T47D (cell line): ENCODE results near the gene CDK14.
A peak's percentile ranks its signal among the peaks of the same experiment; 100 is the strongest.

Source experiments
- DNase-seq, 2 experiments: peaks; one replicate each; pipeline versions ENCODE4 v3.0.0 to v3.0.0-alpha.2; 2011 to 2012; ENCODE audit warnings: low read depth in 1 of 2, low spot score in 1 of 2
- JUND ChIP-seq: IDR thresholded peaks from 2 replicates; pipeline ENCODE4 v1.6.1; 2012; ENCODE audit warnings: low read depth
- in situ Hi-C: cut with HindIII; loops from 2 replicates; pipeline ENCODE4 v1.10.0; 2016; ENCODE audit warnings: low sequenced_read_pairs, low pct_unique_long_range_greater_than_20kb

Gene CDK14

DNA sequence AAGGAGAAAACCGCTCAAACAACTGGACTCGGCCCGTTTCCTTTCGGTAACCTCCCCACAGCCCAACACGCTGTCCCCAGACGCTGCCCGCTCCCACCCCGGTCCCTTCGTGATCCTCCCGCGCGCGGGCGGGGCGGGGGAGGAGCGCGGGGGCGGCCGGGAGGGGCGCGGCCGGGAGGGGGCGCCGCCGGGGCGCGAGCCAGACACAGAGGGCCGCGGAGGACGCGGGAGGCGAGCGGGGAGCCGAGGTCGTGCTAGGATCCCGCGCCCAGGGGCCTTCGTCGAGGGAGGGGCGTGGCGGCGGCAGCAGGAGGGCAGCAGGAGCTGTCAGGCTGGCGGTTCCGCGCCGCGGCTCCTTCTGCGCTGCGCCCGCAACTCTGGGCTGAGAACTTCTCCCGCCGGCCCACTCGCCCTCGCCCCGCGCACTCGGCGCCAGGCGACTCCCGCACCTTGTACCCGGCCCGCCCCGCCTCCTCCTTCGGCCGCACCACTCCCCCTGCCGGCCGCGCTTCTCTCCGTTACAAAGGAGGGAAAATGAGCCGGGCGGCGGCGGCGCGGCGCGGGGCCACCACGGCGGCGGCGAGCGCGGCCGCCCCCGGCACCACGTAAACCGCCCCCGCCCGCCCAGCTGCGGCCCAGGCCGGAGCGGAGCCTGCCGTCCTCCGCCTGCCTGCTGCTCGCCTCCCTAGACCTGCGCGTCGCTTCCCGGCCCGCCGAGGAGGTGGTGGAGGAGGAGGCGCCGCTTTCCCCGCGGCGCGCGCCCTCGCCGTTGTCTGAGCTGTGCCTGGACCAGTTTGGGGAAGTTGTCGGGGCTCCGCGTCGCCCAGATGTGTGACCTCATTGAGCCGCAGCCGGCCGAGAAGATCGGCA is at the start of gene CDK14:
TSS of gene CDK14 (plus strand) at position 521 of the 870 bp plus-strand sequence. CDS start at position 828, 307 bp downstream.
- in situ Hi-C loops, result no loop called here
- no peak for TF ChIP-seq JUND
- peak; percentile 70 to 73 for DNase-seq

DNA sequence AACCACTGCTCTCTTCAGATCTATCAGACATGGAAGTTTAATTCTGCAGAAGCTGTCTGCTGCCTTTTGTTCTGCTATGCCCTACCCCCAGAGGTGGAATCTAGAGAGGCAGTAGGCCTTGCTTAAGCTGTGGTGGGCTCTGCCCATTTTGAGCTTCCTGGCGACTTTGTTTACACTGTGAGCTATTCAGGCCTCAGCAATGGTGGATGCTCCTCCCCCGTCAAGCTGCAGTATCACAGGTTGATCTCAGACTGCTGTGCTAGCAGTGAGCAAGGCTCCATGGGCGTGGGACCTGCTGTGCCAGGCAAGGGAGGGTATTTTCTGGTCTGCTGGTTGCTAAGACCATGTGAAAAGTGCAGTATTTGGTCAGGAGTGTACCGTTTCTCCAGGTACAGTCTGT is 45.1 kb upstream of the CDK14 start:
- no peak for TF ChIP-seq JUND
- in situ Hi-C loops, result no loop called here
- no peak for DNase-seq

DNA sequence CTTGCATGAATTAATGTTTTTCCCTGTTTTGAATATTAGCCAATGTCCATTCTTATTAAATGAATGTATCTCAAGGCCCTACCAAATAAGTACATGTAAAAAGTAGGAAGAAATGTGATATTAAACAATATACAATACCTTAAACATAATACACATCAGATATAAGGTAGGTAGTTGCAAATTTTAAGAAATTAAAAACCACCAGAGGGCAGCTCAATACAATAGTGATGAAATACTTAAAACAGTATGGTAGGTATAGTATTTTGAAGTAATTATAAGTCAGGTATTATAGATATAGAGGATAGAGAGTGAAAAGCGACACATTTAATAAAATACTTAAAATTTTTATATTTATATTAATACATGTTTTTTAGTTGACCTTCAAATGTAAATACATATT is 43.6 kb upstream of the CDK14 start:
- in situ Hi-C loops, result no loop called here
- no peak for TF ChIP-seq JUND
- DNase-seq, result peak; percentile 5 to 26

DNA sequence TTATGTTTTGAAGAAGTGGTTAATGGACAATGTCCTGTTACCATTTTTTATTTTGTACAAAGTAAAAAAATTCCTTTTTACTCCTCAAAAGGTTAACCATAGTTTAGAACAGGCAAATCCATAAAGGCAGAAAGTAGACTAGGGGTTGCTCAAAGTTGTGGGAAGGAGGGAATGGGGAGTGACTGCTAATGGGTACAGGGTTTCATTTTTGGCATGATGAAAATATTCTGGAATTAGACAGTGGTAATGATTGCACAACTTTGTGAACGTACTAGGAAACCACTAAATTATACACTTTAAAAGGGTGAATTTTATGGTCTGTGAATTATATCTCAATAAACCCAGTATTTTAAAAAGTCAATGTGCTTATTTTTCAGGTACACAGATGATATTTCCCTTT is 35.4 kb upstream of the CDK14 start:
- no peak for TF ChIP-seq JUND
- in situ Hi-C loops, result no loop called here
- DNase-seq, result no peak

DNA sequence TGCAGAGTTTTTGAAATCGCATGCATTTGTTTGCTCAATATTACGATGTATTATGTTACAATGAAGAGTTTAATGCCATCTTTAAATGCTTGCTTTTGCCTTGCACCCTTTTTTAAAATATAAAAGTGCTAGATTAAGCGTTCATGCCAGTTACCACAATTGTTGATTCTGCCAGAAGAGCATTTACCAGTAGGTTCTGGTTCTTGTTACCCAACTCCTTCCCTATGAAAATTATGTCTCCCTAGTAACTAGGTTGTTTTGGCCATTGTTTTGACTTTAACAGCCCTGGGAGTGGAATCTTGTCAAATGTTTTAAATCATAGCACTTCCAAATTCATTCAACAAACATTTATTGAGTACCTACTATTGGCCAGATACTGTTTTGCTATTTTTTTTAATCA is 32.8 kb upstream of the CDK14 start:
- DNase-seq, result no peak
- in situ Hi-C loops, result no loop called here

DNA sequence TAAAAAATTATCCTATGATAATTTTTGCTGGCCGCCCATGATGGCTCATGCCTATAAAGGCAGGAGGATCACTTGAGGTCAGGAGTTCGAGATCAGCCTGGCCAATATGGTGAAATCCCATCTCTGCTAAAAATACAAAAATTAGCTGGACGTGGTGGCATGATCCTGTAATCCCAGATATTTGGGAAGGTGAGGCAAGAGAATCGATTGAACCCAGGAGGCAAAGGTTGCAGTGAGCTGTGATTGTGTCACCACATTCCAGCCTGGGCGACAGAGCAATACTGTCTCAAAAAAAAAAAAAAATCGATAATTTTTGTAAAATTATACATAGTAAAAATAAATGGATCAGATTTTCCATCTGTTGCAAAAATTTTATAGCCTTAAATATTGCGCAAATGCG is 31.7 kb upstream of the CDK14 start:
- in situ Hi-C loops, result no loop called here
- no peak for DNase-seq
- TF ChIP-seq JUND, result no peak

More for the DNA sequence above, 32.8 kb upstream of the CDK14 start:
- no peak for TF ChIP-seq JUND

DNA sequence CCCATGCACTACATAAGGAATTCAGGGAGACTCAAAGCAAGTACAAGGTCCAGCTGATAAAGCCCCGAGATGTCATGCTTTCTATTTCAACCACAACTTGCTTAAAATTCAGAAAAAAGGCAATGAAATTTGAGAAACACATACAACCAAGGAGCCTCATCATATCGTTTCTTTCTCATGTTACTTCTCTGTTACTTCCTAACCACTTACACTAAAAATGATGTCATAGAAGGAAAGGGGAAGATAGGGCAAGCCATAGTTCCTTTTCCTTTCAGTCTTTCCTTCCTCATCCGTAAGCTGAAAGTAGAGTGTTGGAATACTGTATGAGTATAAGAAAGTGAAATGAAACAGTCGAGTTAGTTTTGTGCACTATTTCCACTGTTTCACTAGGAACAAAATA is 27.9 kb upstream of the CDK14 start:
- in situ Hi-C loops, result no loop called here
- TF ChIP-seq JUND, result no peak

DNA sequence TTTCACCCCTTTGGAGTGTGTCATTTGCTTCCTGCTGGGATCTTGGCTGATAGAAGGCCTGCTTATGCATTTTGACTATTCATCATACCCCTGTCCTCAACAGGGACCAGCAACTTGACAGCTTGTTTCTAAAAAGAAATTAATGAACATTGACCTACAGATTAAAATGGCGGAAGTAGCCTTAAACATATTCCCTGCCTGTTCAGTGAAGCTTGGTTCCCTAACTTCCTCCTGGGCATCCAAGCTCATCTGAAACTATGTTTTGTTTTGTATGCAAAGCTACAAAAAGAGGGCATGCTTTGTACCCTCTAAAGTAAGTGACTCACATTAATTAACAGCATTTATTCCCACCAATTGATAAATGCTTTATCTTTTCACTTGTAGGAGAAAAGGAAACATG is 26.8 kb upstream of the CDK14 start:
- in situ Hi-C loops, result no loop called here
- no peak for TF ChIP-seq JUND
- no peak for DNase-seq

More for the DNA sequence above, 27.9 kb upstream of the CDK14 start:
- DNase-seq, result no peak

DNA sequence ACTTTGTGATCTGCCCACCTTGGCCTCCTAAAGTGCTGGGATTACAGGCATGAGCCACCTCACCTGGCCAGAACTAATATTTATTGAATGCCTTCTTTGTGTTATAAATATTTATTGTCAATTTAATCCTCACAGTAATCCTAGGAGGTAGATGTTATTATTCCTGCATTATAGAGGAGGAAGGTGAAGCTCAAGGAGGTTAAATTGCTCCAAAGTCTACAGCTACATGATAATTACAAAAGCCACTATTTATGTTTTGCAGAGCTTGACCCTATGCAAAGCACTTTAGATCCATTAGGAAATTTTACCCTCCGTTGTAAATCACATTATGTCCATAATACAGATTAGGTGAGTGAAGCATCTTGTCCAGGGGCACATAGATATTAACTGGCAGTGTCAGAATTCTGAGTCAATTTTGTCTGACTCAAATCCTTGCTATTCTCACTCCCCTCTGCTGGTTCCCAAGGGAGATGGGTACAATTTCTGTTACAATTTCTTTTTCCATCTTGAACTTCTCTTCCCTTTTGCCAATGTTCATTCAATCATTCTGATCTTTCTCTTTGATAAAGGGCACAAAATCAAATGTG is 25.7 kb upstream of the CDK14 start:
- DNase-seq, result no peak
- in situ Hi-C loops, result no loop called here
- no peak for TF ChIP-seq JUND

DNA sequence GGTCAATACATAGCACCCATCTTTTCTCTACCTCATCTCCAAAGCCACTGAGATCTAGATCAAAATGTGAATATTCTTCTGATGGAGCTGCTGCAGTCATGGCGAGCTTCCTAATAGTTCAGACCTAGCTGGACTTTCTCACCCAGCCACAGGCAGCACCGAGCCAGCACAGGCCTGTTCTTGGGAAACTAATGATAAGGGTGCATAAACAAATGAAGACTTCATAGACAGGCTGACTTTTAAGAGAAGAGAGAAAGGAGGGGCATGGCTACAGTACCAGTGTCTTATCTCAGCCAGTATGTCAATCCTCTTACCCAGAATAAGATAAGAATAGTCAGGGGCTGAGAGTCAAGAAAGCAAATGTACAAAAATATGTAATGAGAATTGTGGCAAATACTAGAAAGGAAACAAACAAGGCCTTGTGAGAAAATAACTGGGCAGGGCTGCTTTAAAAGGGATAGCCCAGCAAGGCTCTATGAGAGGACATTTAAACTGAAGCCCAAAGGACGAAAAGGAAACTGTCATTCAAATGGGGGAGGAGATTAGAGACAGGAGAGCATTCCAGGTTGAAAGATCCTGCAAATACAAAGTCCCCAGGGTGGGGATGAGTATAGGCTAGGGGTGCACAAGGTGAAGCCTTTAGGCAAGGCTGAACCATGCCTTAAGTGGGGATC is 21.8 kb upstream of the CDK14 start:
- in situ Hi-C loops, result no loop called here
- no peak for TF ChIP-seq JUND
- DNase-seq, result no peak

DNA sequence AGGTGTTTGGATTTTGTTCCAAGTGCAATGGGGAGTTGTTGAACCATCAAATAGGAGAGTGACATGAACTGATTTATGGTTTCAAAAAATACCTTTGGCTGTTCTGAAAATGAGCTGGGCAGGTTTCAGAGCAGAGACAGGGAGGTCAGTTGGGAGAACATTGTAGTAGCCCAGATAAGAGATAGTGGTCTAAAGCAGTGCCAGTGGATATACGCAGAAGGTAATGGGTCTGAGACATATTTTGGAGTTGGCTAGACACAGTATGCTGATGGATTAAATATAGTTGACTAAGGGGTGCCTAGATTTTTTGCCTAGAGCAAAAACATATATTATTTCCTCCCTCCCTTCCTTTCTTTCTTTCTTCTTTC is 21.3 kb upstream of the CDK14 start:
- no peak for DNase-seq
- no peak for TF ChIP-seq JUND
- in situ Hi-C loops, result no loop called here

DNA sequence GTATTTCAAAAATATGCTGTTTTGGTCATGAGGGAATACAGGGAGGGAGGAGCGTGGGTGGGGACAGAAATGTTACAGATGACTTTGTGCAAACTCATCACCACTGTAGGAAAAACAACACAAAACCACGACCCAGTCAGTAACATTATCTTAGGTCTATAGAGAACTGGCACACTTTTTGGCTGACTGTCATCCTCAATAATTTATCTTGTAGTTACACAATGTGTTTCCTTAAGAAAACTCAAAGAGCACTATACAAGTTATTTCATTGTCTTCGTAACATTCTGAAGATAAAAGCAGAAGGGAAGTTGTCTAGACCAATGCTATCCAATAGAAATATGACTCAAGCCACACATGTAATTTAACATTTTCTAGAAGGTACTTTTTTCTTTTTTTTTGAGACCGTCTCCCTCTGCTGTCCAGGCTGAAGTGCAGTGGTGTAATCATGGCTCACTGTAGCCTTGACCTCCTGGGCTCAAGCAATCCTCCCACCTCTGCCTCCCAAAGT is 16.9 kb upstream of the CDK14 start:
- no peak for TF ChIP-seq JUND
- DNase-seq, result peak in 1 of 2 experiments; percentile 29
- in situ Hi-C loops, result no loop called here

DNA sequence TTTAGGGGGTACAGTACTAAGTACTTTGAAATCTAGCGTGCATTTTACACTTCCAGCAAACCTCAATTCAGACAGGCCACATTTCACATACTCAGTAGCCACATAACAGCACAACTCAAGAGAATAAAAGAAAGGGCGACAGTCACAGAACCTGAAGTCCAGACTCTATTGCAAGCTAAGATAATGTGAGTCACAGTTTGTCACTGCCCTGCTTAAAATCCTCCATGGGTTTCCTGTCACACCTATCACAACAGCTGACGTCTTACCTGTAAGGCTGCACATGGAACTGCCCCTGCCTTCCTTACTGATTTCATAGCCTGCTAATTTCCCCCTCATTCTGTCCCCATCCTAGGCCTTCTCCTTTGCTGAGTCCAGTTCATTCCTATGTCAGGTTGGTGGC is 16.1 kb upstream of the CDK14 start:
- DNase-seq, result no peak
- no peak for TF ChIP-seq JUND
- in situ Hi-C loops, result no loop called here
